ENCODE data around the gene FXN.

The FXN gene

GRCh38 chr9:69020301-69021145 is 15.0 kb upstream of the FXN start:
- no peak overlapping the region for H3K27ac ChIP-seq (ENCODE audit: insufficient read depth, low read length, poor library complexity, severe bottlenecking)
- H3K4me1 ChIP-seq (ENCODE audit: control insufficient read depth, insufficient read depth, low read length, poor library complexity, severe bottlenecking), result peaks cover 11% of the 10 kb centered on the region
- no peak for DNase-seq

GRCh38 chr9:69023650-69024049 is 11.9 kb upstream of the FXN start:
- Histone ChIP-seq H3K4me3 (ENCODE audit: insufficient read depth, low read depth, low read length, poor library complexity, severe bottlenecking) (no peak overlapping the region), H3K36me3 (ENCODE audit: control insufficient read depth, insufficient read depth, low read length) (no peaks in the 10 kb centered on the region), H3K4me1 (ENCODE audit: control insufficient read depth, insufficient read depth, low read length, poor library complexity, severe bottlenecking) (peaks cover 25% of the 10 kb centered on the region), H3K27me3 (replicated peaks; ENCODE audit: control insufficient read depth, insufficient read depth, low read length, poor library complexity, severe bottlenecking) (no peaks in the 10 kb centered on the region), H3K27ac (ENCODE audit: insufficient read depth, low read length, poor library complexity, severe bottlenecking) (no peak overlapping the region), H3K9me3 (ENCODE audit: control insufficient read depth, low read length) (no peaks in the 10 kb centered on the region)
- no peak for DNase-seq

More at GRCh38 chr9:69020301-69021145, 15.0 kb upstream of the FXN start:
- Histone ChIP-seq H3K36me3 (ENCODE audit: control insufficient read depth, insufficient read depth, low read length) (no peaks in the 10 kb centered on the region), H3K4me3 (ENCODE audit: insufficient read depth, low read depth, low read length, poor library complexity, severe bottlenecking) (no peak overlapping the region), H3K9me3 (ENCODE audit: control insufficient read depth, low read length) (no peaks in the 10 kb centered on the region), H3K27me3 (replicated peaks; ENCODE audit: control insufficient read depth, insufficient read depth, low read length, poor library complexity, severe bottlenecking) (no peaks in the 10 kb centered on the region)

- peak in 1 of 3 donors; percentile 35 for DNase-seq
- no peaks in the 10 kb centered on the region for H3K27me3 ChIP-seq (replicated peaks; ENCODE audit: control insufficient read depth, insufficient read depth, low read length, poor library complexity, severe bottlenecking)
- peaks cover 17% of the 10 kb centered on the region for H3K4me1 ChIP-seq (ENCODE audit: control insufficient read depth, insufficient read depth, low read length, poor library complexity, severe bottlenecking)
- no peaks in the 10 kb centered on the region for H3K36me3 ChIP-seq (ENCODE audit: control insufficient read depth, insufficient read depth, low read length)
- no peaks in the 10 kb centered on the region for H3K9me3 ChIP-seq (ENCODE audit: control insufficient read depth, low read length)
- H3K4me3 ChIP-seq (ENCODE audit: insufficient read depth, low read depth, low read length, poor library complexity, severe bottlenecking), result no peak overlapping the region
- H3K27ac ChIP-seq (ENCODE audit: insufficient read depth, low read length, poor library complexity, severe bottlenecking), result no peak overlapping the region
Measured at GRCh38 chr9:69027355-69028097, 8.0 kb upstream of the FXN start.

GRCh38 chr9:69028754-69029153 is 6.8 kb upstream of the FXN start:
- Histone ChIP-seq H3K36me3 (ENCODE audit: control insufficient read depth, insufficient read depth, low read length) (no peaks in the 10 kb centered on the region), H3K4me3 (ENCODE audit: insufficient read depth, low read depth, low read length, poor library complexity, severe bottlenecking) (no peak overlapping the region), H3K27me3 (replicated peaks; ENCODE audit: control insufficient read depth, insufficient read depth, low read length, poor library complexity, severe bottlenecking) (no peaks in the 10 kb centered on the region), H3K4me1 (ENCODE audit: control insufficient read depth, insufficient read depth, low read length, poor library complexity, severe bottlenecking) (peaks cover 17% of the 10 kb centered on the region), H3K9me3 (ENCODE audit: control insufficient read depth, low read length) (no peaks in the 10 kb centered on the region), H3K27ac (ENCODE audit: insufficient read depth, low read length, poor library complexity, severe bottlenecking) (peak overlapping the region; percentile 14)
- peak in 2 of 3 donors; percentile 13 to 17 for DNase-seq

- Histone ChIP-seq H3K9me3 (ENCODE audit: control insufficient read depth, low read length) (no peaks in the 10 kb centered on the region), H3K27ac (ENCODE audit: insufficient read depth, low read length, poor library complexity, severe bottlenecking) (no peak overlapping the region), H3K36me3 (ENCODE audit: control insufficient read depth, insufficient read depth, low read length) (no peaks in the 10 kb centered on the region), H3K4me3 (ENCODE audit: insufficient read depth, low read depth, low read length, poor library complexity, severe bottlenecking) (no peak overlapping the region), H3K27me3 (replicated peaks; ENCODE audit: control insufficient read depth, insufficient read depth, low read length, poor library complexity, severe bottlenecking) (no peaks in the 10 kb centered on the region), H3K4me1 (ENCODE audit: control insufficient read depth, insufficient read depth, low read length, poor library complexity, severe bottlenecking) (peaks cover 17% of the 10 kb centered on the region)
- DNase-seq, result no peak
Measured at GRCh38 chr9:69029535-69029934, 6.0 kb upstream of the FXN start.

GRCh38 chr9:69030851-69031645 is 4.5 kb upstream of the FXN start:
- Histone ChIP-seq H3K4me1 (ENCODE audit: control insufficient read depth, insufficient read depth, low read length, poor library complexity, severe bottlenecking) (peaks cover 17% of the 10 kb centered on the region), H3K4me3 (ENCODE audit: insufficient read depth, low read depth, low read length, poor library complexity, severe bottlenecking) (no peak overlapping the region), H3K9me3 (ENCODE audit: control insufficient read depth, low read length) (no peaks in the 10 kb centered on the region), H3K36me3 (ENCODE audit: control insufficient read depth, insufficient read depth, low read length) (no peaks in the 10 kb centered on the region), H3K27me3 (replicated peaks; ENCODE audit: control insufficient read depth, insufficient read depth, low read length, poor library complexity, severe bottlenecking) (no peaks in the 10 kb centered on the region), H3K27ac (ENCODE audit: insufficient read depth, low read length, poor library complexity, severe bottlenecking) (no peak overlapping the region)
- no peak for DNase-seq

GRCh38 chr9:69034071-69034470 is 1.5 kb upstream of the FXN start:
- Histone ChIP-seq H3K4me1 (ENCODE audit: control insufficient read depth, insufficient read depth, low read length, poor library complexity, severe bottlenecking) (peaks cover 5% of the 10 kb centered on the region), H3K4me3 (ENCODE audit: insufficient read depth, low read depth, low read length, poor library complexity, severe bottlenecking) (no peak overlapping the region), H3K9me3 (ENCODE audit: control insufficient read depth, low read length) (no peaks in the 10 kb centered on the region), H3K36me3 (ENCODE audit: control insufficient read depth, insufficient read depth, low read length) (no peaks in the 10 kb centered on the region), H3K27ac (ENCODE audit: insufficient read depth, low read length, poor library complexity, severe bottlenecking) (no peak overlapping the region), H3K27me3 (replicated peaks; ENCODE audit: control insufficient read depth, insufficient read depth, low read length, poor library complexity, severe bottlenecking) (no peaks in the 10 kb centered on the region)
- DNase-seq, result no peak

GRCh38 chr9:69036309-69036708 is 757 bp downstream of the FXN start:
- H3K9me3 ChIP-seq (ENCODE audit: control insufficient read depth, low read length), result no peaks in the 10 kb centered on the region
- H3K27ac ChIP-seq (ENCODE audit: insufficient read depth, low read length, poor library complexity, severe bottlenecking), result peak overlapping the region; percentile 55
- peaks cover 5% of the 10 kb centered on the region for H3K4me1 ChIP-seq (ENCODE audit: control insufficient read depth, insufficient read depth, low read length, poor library complexity, severe bottlenecking)
- DNase-seq, result peak in 1 of 3 donors; percentile 3
- H3K4me3 ChIP-seq (ENCODE audit: insufficient read depth, low read depth, low read length, poor library complexity, severe bottlenecking), result peak overlapping the region; percentile 62
- no peaks in the 10 kb centered on the region for H3K27me3 ChIP-seq (replicated peaks; ENCODE audit: control insufficient read depth, insufficient read depth, low read length, poor library complexity, severe bottlenecking)
- no peaks in the 10 kb centered on the region for H3K36me3 ChIP-seq (ENCODE audit: control insufficient read depth, insufficient read depth, low read length)

GRCh38 chr9:69036799-69037198 is 1.2 kb downstream of the FXN start:
- Histone ChIP-seq H3K36me3 (ENCODE audit: control insufficient read depth, insufficient read depth, low read length) (no peaks in the 10 kb centered on the region), H3K27me3 (replicated peaks; ENCODE audit: control insufficient read depth, insufficient read depth, low read length, poor library complexity, severe bottlenecking) (no peaks in the 10 kb centered on the region), H3K4me3 (ENCODE audit: insufficient read depth, low read depth, low read length, poor library complexity, severe bottlenecking) (peak overlapping the region; percentile 62), H3K4me1 (ENCODE audit: control insufficient read depth, insufficient read depth, low read length, poor library complexity, severe bottlenecking) (peaks cover 5% of the 10 kb centered on the region), H3K27ac (ENCODE audit: insufficient read depth, low read length, poor library complexity, severe bottlenecking) (peak overlapping the region; percentile 55), H3K9me3 (ENCODE audit: control insufficient read depth, low read length) (no peaks in the 10 kb centered on the region)
- no peak for DNase-seq

Measured in effector memory CD4-positive, alpha-beta T cell (primary cell).